IMR-90 (cell line): ENCODE results near the gene MAGEF1. TPM values are rescaled to one million over a fixed set of nuclear protein-coding genes. Genes with fewer than 3 reads are reported as not detected.
A peak's percentile ranks its signal among the peaks of the same experiment; 100 is the strongest.

Experiments
- ATAC-seq: fragments of 200-7000 bp; cut with Tn5 transposase; 2 replicates; pipeline ENCODE4 v1.9.1; 2020; ENCODE audit warnings: low read depth, mild to moderate bottlenecking, moderate library complexity
- BruUV-seq: library from RNA; stranded (reverse); fragments of 400-500 nt; replicated peaks from 2 replicates; lab custom pipeline; 2021; lab: Mats Ljungman, UMichigan
- CTCF ChIA-PET: fragments of 300-600 bp; formaldehyde crosslinking; extraction: SDS; loops from one replicate; lab custom pipeline; 2021; ENCODE audit warnings: antibody characterized with exemption; lab: Yijun Ruan, JAX
- POLR2A ChIA-PET: fragments of 300-600 bp; sonication (Branson Sonifier 250); formaldehyde crosslinking; loops from one replicate; lab custom pipeline; 2022; ENCODE audit warnings: antibody characterized with exemption; ENCODE audit not compliant: unreplicated experiment; lab: Charles Lee
- DNase-seq: peaks from one replicate; pipeline ENCODE4 v3.0.0; 2013
- H2AFZ ChIP-seq: replicated peaks from 2 replicates; pipeline ENCODE3; 2013; ENCODE audit warnings: low read length, mild to moderate bottlenecking; ENCODE audit not compliant: poor library complexity
- H2AK5ac ChIP-seq: 2 replicates; pipeline ENCODE4 v1.6.1; 2013; ENCODE audit warnings: low read depth, low read length, inconsistent platforms
- H2AK9ac ChIP-seq: replicated peaks from 2 replicates; pipeline ENCODE3; 2013; ENCODE audit warnings: mild to moderate bottlenecking, low read depth, low read length, moderate library complexity; ENCODE audit not compliant: poor library complexity
- H2BK120ac ChIP-seq: 2 replicates; pipeline ENCODE4 v1.6.1; 2013; ENCODE audit warnings: low read depth, low read length, inconsistent platforms
- H2BK15ac ChIP-seq: 3 replicates; pipeline ENCODE4 v1.6.1; 2013; ENCODE audit warnings: low read depth, low read length, inconsistent platforms
- H2BK20ac ChIP-seq: 2 replicates; pipeline ENCODE4 v1.6.1; 2013; ENCODE audit warnings: low read depth, mild to moderate bottlenecking, inconsistent platforms, low read length, moderate library complexity
- H2BK5ac ChIP-seq: 2 replicates; pipeline ENCODE4 v1.6.1; 2013; ENCODE audit warnings: mild to moderate bottlenecking, low read depth, low read length, inconsistent platforms; ENCODE audit not compliant: poor library complexity, severe bottlenecking
- H3K14ac ChIP-seq: replicated peaks from 2 replicates; pipeline ENCODE4 v1.6.1; 2013; ENCODE audit warnings: low read depth, low read length, inconsistent platforms
- H3K18ac ChIP-seq: 2 replicates; pipeline ENCODE4 v1.6.1; 2013; ENCODE audit warnings: low read depth, low read length, control low read depth
- H3K23ac ChIP-seq: 2 replicates; pipeline ENCODE4 v1.6.1; 2013; ENCODE audit warnings: low read depth, low read length, inconsistent platforms
- H3K27ac ChIP-seq: 2 replicates; pipeline ENCODE4 v1.5.1; 2013; ENCODE audit warnings: mild to moderate bottlenecking, control low read depth, low read length; ENCODE audit not compliant: insufficient read depth
- H3K27me3 ChIP-seq: 2 replicates; pipeline ENCODE4 v1.6.1; 2013; ENCODE audit warnings: low read length; ENCODE audit not compliant: control insufficient read depth, insufficient read depth
- H3K36me3 ChIP-seq: 2 replicates; pipeline ENCODE4 v1.6.1; 2013; ENCODE audit warnings: low read length, mixed read lengths; ENCODE audit not compliant: control insufficient read depth, insufficient read depth
- H3K4ac ChIP-seq: 2 replicates; pipeline ENCODE4 v1.6.1; 2013; ENCODE audit warnings: low read depth, low read length, inconsistent platforms
- H3K4me1 ChIP-seq: 2 replicates; pipeline ENCODE4 v1.6.1; 2013; ENCODE audit warnings: low read length, mixed read lengths; ENCODE audit not compliant: control insufficient read depth, insufficient read depth
- H3K4me2 ChIP-seq: 2 replicates; pipeline ENCODE4 v1.6.1; 2013; ENCODE audit warnings: low read depth, mild to moderate bottlenecking, control low read depth, low read length, moderate library complexity
- H3K4me3 ChIP-seq: 2 replicates; pipeline ENCODE4 v1.5.1; 2013; ENCODE audit warnings: low read depth, mild to moderate bottlenecking, control low read depth, low read length, moderate library complexity; ENCODE audit not compliant: insufficient read depth
- H3K56ac ChIP-seq: 2 replicates; pipeline ENCODE4 v1.6.1; 2013; ENCODE audit warnings: low read length, inconsistent platforms; ENCODE audit not compliant: insufficient read depth; ENCODE audit errors: extremely low read depth
- H3K79me1 ChIP-seq, 2 experiments: 2 replicates each; pipeline ENCODE4 v1.6.1; 2013; ENCODE audit warnings: low read length in 2 of 2, inconsistent platforms in 1 of 2, low read depth in 1 of 2
- H3K9ac ChIP-seq: 2 replicates; pipeline ENCODE4 v1.6.1; 2013; ENCODE audit warnings: low read depth, low read length, control low read depth
- H3K9me1 ChIP-seq: 2 replicates; pipeline ENCODE4 v1.6.1; 2013; ENCODE audit warnings: low read length, inconsistent platforms; ENCODE audit not compliant: insufficient read depth
- H3K9me3 ChIP-seq: 2 replicates; pipeline ENCODE4 v1.6.1; 2013; ENCODE audit warnings: low read length; ENCODE audit not compliant: control insufficient read depth, insufficient read depth
- H4K20me1 ChIP-seq: 2 replicates; pipeline ENCODE4 v1.6.1; 2013; ENCODE audit warnings: low read length, inconsistent platforms; ENCODE audit not compliant: insufficient read depth
- H4K5ac ChIP-seq: 2 replicates; pipeline ENCODE4 v1.6.1; 2013; ENCODE audit warnings: mild to moderate bottlenecking, low read depth, low read length, control low read depth
- H4K8ac ChIP-seq, 2 experiments: 2 replicates each; pipeline ENCODE4 v1.6.1; 2013; ENCODE audit warnings: low read depth in 2 of 2, low read length in 2 of 2, control low read depth in 1 of 2, inconsistent platforms in 1 of 2
- H4K91ac ChIP-seq: 2 replicates; pipeline ENCODE4 v1.6.1; 2013; ENCODE audit warnings: low read depth, low read length, inconsistent platforms; ENCODE audit not compliant: insufficient read depth
- CHD1 ChIP-seq: IDR thresholded peaks from 2 replicates; pipeline ENCODE4 v1.6.1; 2012; ENCODE audit warnings: low read depth, low read length, improper control_type of control experiment
- MXI1 ChIP-seq: IDR thresholded peaks from 2 replicates; pipeline ENCODE4 v1.6.1; 2012; ENCODE audit warnings: low read depth, mild to moderate bottlenecking, low read length, moderate library complexity, borderline replicate concordance
- WGBS, 2 experiments: methylation state at CpG; one replicate each; pipeline versions ENCODE4 v1.1.5 to v1.1.7; 2013; ENCODE audit warnings: missing lambda C conversion rate in 2 of 2; ENCODE audit not compliant: insufficient read length in 1 of 2; ENCODE audit errors: extremely low coverage in 2 of 2; 5-methylcytosine and 5-hydroxymethylcytosine counted together
- dilution Hi-C: fragments of 300-500 bp; cut with HindIII; formaldehyde crosslinking; loops from one replicate; pipeline ENCODE4 v1.14.3; 2018; ENCODE audit warnings: low sequenced_read_pairs; ENCODE audit not compliant: unreplicated experiment
- in situ Hi-C: fragments of 300-500 bp; cut with MboI; formaldehyde crosslinking; loops from 3 replicates; pipeline ENCODE4 v1.14.3; 2019; ENCODE audit warnings: low sequenced_read_pairs, inconsistent platforms, mixed read lengths
- intact Hi-C: fragments of 100-400 bp; cut with micrococcal nuclease; formaldehyde crosslinking; loops from 2 replicates; pipeline ENCODE4 v1.10.0; 2022
- polyA plus RNA-seq, 3 experiments: library from polyadenylated mRNA; depleted of rRNA; stranded (reverse); fragments of >200 nt; gene quantifications; 2 replicates each; pipeline ENCODE4 v1.2.3, GENCODE V29; 2012; ENCODE audit warnings: low replicate concordance in 1 of 3
- total RNA-seq: library from RNA; depleted of rRNA; stranded (reverse); fragments of >200 nt; gene quantifications from 2 replicates; pipeline ENCODE4 v1.2.3, GENCODE V29; 2012
- TF ChIP-seq, protein P1 (sequence below): fragments of 150-350 bp; IDR thresholded peaks from 2 replicates; pipeline ENCODE4 v1.6.1; 2017; ENCODE audit warnings: mild to moderate bottlenecking, antibody characterized with exemption, low read length, low read depth

Gene MAGEF1
- total and polyA plus RNA-seq, 2 of the 4 experiments (the other 2 are of a cell fraction): 10.6 to 19.4 TPM

DNA sequence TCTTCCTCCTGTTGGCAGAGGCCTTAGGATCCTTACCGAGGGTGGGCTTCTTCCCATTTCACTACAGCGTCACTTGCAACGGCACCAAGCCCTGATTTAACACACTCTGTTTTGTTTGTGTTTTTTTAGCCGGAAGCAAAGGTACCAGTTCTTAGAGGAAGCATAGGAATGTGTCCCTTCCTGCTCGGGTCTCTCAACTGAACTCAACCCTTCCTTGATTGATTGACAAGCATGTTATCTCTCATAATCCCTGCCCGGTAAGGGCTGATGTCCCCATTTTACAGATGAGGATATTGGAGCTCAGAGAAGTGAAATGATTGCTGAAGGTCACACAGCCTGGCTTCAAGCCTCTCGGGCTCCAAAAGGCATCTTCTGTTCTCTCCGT is 26.6 kb upstream of the MAGEF1 start:
- dilution Hi-C loops: no loop called here
- Histone ChIP-seq H3K23ac (0 out of 2 replicates have a peak overlapping the region, but pooled peaks have one; percentile 24), H3K4me3 (no peak overlapping the region), H3K18ac (no peak overlapping the region), H3K36me3 (no peaks in the 10 kb centered on the region), H3K9me1 (peaks cover 6% of the 10 kb centered on the region; the same call in 1 of the 2 replicates), H4K20me1 (no peaks in the 10 kb centered on the region), H3K56ac (no peak overlapping the region), H2BK120ac (no peak overlapping the region; the same call in 1 of the 2 replicates), H3K27ac (no peak overlapping the region), H2BK5ac (no peak overlapping the region), H4K8ac (no peak overlapping the region; a peak in 1 of 4 replicates), H4K5ac (no peak overlapping the region), H2BK20ac (no peak overlapping the region), H2AK5ac (peak overlapping the region; percentile 34; the same call in 1 of the 2 replicates), H3K27me3 (peaks cover 4% of the 10 kb centered on the region), H4K91ac (peak overlapping the region; percentile 15; the same call in 1 of the 2 replicates), H2AFZ (peak overlapping the region; percentile 27), H3K79me1 (no peaks in the 10 kb centered on the region), H3K9ac (no peak overlapping the region), H3K14ac (peak overlapping the region; percentile 59), H3K9me3 (no peaks in the 10 kb centered on the region), H2AK9ac (peak overlapping the region; percentile 30), H3K4ac (no peak overlapping the region), H2BK15ac (no peak overlapping the region; the same call in 2 of the 3 replicates), H3K4me2 (peak overlapping the region; percentile 2; the same call in 1 of the 2 replicates), H3K4me1 (peaks cover 8% of the 10 kb centered on the region)
- ChIA-PET CTCF (interaction anchor here (0.6 to 1.7 kb wide), 5 partner anchors 9 to 177 kb away, joined by 3 to 5 read pairs (median 3); partner anchors contain the start of gene EPHB3), POLR2A (no interaction called here)
- ATAC-seq: no peak
- in situ Hi-C loops: no loop called here
- WGBS, 2 experiments: 0% methylated on average over 1 of the region's 8 CpGs; no CpG with 5 or more reads in 1 of the 2 experiments
- BruUV-seq: no TSS peak
- TF ChIP-seq, protein P1, sequence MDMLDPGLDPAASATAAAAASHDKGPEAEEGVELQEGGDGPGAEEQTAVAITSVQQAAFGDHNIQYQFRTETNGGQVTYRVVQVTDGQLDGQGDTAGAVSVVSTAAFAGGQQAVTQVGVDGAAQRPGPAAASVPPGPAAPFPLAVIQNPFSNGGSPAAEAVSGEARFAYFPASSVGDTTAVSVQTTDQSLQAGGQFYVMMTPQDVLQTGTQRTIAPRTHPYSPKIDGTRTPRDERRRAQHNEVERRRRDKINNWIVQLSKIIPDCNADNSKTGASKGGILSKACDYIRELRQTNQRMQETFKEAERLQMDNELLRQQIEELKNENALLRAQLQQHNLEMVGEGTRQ: no peak
- no peak for TF ChIP-seq CHD1
- no peak for TF ChIP-seq MXI1
- intact Hi-C loops: no loop called here
- no peak for DNase-seq
